ELR (cell line): ENCODE results near the gene NDUFV1.
"Not testable (repeated sequence)": the region's sequence is repeated elsewhere in the genome, so short reads cannot be mapped to it uniquely, and the experiment has no call there.

Source experiments
- DNase-seq: peaks from one replicate; pipeline ENCODE4 v3.0.0-alpha.2; 2015; ENCODE audit warnings: low read depth

NDUFV1 gene

DNA sequence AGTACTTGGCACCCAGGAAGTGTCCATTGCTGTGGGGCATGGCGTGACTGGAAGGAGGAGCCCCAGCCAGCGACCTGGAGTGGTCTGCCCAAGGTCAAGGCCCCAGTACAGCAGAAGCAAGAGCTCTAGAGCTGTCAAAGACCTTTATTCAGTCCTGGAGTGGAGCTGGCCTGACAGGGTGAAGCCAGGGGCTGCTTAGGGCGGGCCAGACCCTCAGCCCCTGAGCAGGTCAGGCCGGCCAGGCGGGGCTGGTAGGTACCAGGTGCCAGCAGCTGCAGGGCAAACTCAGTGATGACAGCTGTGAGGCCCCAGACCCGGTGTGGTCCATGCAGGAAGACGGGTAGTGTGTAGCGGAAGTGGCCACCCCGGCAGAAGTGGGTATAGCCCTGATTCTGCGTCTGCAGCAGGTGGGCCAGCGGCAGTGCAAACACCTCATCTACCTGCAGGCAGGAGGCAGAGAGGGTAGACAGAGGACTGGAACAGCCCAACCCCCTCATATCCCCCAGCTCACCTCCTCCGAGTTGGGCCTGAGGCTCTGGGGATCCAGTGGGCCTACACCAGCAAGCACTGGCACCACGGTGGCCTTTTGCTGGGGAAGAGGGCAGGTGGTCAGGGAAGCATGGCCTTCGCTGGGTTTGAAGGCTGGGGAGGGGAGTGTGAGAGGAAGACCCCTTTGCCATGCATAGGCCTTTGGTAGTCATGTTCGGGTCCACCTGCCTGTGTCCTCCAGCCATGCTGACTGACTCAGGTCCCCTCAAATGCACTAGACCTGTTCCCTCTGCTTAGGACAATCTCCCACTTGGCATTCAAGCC lies 21.3 kb downstream of the NDUFV1 start:
- DNase-seq = no peak

DNA sequence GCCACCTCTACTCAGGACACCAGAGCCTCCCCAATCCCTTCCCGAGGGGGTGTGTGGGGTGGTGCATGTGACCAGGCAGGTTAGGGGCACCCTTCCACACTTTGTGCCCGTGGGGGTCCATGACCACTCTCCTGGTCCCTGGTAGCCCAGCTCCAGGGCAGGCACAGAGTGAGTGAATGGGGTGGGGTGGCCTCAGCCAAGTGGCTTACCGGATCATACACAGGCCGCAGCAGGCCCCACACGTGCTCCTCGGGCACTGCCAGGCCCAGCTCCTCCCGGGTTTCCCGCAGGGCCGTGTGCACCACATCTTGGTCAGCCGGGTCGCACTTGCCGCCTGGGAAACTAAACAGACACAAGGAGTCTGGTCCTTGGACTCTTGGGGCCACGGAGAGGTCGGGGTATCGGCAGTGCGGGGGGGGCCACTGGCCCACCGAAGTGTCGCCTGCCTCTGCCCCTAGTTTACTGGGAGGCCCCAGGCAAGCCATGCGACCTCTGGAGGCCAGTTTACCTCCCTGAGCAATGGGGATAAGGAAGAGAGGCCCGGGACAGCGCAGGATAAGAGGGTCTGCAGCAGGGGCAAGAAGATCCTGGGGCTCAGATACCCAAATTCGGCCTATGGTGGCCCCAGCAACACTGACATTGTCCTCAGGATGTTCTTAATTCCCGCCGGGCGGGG lies 22.1 kb downstream of the NDUFV1 start:
- no peak for DNase-seq

DNA sequence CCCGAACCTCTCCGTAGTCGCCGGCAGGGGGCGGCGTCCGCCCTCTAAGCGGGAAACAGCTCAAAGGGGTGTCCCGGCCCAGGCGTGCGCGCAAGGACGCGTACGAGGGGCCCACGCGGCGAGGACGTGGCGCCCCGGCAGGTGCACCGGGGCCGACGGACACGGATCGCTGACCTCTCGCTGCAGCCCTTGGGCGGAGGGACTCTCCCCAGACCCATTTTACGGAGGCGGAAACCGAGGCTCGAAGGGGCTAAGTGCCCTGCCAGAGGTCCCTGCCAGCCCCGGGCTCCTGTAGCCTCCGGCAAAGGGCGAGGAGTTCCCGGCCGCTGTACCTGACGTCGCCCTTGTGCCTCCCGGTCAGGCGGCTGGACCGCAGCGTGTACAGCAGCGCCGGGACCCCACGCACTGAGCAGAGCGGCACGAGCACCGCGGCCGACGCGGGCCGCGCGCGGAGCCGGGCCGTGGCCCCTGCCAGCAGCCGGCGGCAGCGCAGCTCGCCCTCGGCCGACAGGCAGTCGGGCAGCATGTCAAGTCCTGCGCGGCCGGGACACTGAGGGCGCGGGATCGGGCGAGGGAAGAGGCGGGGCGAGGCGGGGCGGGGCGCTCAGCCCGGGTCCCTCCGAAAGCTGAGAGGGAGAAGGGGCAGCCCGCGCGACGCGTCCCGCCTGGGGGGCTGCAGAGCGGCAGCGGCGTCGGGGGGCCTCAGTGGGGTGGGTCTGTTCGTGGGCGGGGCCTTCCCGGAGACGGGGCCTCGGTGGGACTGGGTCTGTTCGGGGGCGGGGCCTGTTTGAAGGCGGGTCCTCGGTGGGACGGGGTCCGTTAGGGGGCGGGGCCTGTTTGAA lies 22.9 kb downstream of the NDUFV1 start, which contains the start of gene NUDT8:
TSS of gene NUDT8 (minus strand) at position 552 of the 842 bp plus-strand sequence. CDS start at position 526, 26 bp downstream.
- DNase-seq = peak; percentile 84

DNA sequence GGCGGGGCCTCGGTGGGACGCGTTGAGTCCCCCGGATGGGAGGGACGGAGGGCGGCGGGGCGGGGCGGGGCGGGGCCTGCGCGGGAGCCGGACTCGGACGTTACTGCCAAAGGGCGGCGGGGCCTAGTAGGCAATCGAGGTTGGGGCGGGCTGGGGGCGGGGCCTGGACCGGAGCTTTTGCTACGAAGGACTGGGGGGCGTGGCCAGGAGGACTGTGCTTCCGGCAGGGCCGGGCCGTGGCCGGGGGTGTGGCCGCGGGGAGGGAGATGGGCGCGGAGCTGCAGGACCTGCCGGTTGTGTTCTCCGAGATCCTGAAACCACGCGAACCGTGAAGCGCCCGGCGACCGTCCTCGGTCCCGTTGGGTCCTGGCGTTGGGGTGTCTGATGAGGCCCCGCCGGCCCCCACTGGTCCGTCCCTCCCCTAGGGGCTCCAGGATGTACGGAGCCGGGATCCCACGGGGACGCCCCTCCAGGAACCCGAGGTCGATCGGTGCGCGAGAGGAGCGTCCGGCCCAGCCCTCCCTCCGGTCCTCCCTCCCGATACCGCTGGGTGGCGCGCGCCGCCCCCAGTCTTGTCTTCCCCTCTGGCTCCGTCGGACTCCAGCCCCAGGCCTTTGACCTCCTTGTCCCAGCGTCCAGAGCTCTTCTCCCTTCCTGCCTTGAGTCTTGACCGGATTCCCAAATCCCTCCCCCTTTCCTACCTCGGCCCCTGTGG lies 23.6 kb downstream of the NDUFV1 start:
- peak; percentile 98 for DNase-seq

DNA sequence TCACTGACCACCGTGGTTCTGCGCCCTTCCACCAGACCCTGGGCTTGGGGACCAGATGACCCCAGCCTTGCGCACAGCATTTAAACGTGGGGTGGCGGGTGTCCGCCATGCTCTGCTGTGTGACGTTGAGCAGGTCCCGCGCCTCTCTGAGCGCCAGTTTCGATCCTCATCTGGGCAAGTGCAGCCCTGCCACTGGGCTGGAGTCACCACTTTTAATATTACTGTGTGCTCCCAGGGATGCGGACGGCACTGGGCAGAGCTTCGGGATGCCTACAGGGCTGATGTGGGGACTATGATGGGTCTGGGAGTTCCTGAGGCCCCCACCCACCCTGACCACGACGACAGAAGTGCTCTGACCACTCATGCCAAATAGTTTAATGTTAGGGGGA lies 24.2 kb downstream of the NDUFV1 start:
- no peak for DNase-seq

DNA sequence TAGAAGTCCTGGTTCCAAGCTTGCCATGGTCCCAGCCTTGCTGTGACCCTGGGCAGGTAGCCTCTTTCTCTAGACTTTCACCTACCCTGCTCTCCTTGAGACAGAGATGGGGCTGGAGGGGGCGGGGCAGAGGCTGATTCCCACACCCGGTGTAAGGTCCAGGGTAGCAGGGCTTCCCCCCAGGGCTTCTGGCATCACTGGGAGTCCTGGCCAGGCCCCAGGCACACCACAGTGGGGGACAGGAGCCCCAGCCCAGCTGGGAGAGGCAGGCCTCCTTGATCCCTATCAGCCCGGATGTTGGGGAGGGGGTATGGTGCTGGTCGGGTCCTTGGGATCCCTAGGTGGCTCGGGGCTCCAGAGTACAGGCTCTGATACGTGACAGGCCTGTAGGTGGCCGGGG lies 24.7 kb downstream of the NDUFV1 start:
- DNase-seq = no peak

DNA sequence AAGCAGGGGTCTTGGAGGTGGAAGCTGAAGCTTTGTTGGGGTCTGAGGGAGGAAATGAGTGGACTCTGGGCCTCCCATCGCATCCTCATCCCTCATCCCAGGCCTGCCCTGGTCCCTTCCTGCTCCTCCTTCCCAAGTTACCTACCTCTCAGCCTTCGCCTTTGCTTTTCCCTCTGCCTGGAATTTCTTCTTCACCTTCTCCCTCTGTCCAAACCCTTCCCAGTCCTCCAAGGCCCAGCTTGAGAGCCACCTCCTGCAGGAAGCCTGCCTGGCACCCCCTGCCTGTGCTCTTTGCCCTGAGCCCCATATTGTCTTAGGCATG lies 25.1 kb downstream of the NDUFV1 start:
- DNase-seq = no peak

DNA sequence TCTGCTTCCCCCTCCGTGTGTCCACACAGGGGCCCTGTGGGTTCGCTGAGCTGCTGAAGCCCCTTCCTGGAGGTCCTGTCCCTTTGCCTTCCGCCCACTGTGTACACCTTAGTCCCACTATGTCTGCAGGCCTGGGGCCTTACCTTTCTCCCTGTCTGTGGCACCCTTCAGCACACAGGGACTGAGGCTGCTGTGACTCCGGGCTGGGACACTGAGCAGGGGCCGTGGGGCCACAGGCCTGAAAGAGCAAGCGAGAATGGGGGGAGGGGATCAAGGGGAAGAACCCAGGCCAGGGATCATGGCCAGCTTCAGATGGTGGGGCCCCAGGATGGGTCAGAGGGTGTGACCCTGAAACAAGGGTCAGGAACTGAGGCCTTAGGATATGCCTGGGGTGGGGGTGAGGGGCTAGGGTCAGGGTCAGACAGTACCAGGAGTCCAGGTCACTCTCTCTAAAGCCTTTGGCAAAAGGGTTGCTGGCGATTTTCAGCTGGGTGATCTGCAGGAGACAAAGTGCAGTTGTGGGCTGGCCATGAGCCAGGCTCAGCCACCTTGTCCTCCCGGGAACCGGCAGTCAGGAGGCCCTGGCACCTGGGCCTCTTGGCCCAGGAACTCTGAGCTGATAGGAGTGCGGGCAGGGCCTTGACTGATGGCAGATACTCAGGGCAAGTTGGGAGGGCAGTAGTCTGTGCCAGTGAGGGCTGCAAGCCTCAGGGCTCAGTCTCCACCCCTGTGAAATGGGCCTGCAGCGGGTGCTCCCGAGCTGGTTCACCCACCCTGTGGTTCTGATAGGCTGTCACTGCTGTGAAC lies 25.6 kb downstream of the NDUFV1 start:
- DNase-seq = no peak

DNA sequence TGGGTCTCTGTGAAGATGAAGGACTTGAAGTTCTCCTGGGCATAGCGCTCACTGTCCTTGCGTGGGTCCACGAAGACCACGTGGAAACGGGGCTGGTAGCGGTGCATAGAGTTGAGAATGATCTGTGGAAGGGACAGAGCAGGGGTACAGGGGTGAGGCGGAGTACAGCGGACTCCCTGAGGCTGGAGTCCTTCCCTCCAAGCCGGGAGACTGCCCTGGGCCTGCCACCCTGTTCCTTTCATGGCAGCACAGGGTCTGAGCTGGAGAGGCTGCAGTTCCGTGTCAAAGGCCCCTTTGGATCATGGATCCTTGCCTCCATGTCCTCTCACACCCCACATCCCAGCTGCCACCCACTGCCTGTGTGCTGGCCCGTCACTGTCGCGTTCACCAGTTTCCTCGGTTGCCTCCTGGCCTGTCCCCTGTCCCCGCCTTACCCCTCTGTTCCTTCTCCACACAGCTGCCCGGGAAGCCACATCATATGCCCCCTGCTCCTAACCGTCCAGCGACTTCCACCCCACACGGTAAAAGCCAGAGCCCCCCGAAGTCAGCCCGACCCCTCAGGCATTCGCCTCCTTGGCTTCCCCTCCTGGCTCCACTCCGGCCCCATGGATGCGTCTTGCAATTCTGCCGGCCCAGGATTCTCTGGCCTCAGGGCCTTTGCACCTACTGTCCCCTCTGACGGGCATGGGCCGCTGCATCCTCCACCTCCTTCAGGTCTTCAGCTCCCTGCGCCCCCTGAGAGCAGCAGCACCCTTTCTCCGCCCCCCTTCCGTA lies 26.4 kb downstream of the NDUFV1 start:
- DNase-seq = no peak

DNA sequence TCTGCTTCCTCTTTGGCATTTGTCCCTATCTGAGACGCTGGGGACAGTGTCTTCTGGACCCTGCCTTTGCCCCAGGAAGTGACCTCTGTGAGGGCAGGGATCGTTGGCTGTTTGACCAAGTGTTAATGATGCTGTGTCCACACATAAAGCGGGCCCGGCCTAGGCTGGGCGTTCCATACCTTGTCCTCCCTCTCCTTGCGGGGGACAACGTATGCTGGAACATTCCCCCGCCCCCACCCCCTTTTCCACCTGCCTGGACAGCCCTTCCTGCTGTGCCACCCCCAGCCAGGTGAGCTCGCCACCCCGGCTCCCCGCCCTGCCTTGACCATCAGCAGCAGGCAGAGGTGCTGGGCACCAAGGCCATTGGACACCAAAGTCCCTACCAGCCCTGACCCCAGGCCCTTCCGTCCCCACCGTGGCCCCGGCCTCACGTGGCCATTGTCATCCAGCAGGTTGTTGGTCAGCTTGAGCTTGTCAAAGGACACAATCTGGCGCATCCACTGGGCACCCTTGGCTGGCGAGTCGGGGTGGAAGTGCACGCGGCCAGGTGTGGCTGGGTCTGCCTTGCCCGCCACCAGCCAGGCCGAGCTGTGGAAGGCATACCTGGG lies 27.1 kb downstream of the NDUFV1 start:
- DNase-seq = no peak

DNA sequence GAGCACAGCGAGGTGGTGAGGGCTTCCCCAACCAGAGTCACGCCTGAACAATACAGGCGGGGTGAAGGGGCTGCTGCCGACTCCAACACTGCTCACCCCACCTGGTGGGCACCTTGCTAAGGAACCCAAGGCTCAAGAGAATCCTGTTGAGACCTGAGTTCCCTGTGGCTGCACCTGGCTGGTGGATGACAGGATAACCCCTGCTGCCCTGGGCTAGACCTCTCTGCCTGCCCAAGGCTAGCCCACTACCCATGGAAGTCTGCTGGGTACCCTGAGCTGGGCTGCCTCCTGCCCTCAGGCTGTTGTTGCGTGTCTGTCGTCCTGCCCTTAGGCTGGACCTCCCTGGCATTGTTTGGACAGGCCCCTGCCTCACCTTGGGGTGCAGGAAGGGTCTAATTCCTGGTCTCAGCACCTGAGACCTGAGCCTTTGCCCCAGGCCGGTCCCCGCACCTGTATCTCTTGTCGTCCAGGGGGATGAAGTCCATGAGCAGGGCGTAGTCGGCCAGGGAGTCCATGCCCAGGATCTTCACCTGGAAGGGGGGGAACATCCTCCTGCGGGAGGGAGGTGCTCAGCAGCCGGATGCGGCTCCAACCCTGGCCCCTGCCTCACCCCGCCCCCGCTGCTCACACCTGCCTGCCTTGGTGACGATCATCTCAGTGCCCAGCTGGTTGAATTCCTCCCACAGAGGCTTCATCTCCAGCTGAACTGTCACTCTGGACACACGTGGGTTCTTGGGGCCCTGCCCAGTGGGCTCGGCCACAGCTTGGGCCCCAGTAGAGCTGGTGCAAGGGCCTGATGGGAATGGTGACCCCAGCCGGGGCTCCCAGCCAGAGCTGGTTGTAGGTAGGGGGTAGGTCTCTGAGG lies 27.9 kb downstream of the NDUFV1 start:
- no peak for DNase-seq

DNA sequence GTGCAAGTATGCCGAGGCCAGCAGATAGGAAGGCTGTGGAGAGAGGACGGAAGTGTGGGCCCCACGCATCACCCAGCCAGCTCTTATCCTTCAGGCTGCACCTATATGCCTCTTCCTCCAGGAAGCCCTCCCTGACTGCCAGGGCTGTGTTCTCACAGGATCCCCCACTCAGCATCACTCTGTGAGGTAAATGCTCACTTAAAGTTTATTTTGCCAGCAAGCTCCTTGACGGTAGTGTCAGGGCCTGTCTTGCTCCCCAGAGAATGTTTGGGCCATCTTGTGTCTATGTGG lies 28.4 kb downstream of the NDUFV1 start:
- no peak for DNase-seq

DNA sequence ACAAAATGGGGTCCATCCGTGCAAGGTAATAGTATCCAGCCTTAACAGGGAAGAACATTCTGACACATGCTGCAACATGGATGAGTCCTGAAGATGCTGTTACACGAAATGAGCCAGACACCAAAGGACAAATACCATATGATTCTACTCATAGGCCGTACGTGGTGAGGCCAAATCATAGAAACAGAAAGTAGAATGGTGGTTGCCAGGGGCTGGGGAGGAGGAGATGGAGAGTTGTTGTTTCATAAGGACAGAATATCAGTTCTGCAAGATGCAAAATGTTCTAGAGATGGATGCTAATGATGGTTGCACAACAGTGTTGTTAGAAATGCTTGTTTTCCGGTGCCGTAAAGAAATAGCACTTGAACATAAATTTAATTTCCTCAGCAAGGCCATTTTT lies 30.2 kb downstream of the NDUFV1 start:
- DNase-seq = no peak

DNA sequence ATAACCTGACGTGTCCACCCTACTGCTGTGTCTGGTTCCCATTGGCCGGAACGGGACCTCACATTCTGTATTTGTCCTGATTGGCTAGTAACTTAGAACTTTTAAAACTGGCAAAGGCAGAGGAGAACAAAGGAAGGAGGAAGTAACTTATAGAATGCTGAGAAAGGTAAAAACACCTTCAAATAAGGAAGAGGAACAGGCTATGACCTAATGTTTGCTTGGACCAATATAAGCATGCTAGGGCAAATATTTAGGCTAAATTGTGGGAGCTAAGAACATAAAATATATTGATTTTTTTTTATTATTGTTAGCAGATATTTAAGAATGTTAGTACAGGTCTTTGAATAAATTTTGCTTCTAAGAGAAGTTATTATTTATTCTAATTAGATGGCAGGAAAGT lies 30.7 kb downstream of the NDUFV1 start:
- DNase-seq = not testable (repeated sequence)

DNA sequence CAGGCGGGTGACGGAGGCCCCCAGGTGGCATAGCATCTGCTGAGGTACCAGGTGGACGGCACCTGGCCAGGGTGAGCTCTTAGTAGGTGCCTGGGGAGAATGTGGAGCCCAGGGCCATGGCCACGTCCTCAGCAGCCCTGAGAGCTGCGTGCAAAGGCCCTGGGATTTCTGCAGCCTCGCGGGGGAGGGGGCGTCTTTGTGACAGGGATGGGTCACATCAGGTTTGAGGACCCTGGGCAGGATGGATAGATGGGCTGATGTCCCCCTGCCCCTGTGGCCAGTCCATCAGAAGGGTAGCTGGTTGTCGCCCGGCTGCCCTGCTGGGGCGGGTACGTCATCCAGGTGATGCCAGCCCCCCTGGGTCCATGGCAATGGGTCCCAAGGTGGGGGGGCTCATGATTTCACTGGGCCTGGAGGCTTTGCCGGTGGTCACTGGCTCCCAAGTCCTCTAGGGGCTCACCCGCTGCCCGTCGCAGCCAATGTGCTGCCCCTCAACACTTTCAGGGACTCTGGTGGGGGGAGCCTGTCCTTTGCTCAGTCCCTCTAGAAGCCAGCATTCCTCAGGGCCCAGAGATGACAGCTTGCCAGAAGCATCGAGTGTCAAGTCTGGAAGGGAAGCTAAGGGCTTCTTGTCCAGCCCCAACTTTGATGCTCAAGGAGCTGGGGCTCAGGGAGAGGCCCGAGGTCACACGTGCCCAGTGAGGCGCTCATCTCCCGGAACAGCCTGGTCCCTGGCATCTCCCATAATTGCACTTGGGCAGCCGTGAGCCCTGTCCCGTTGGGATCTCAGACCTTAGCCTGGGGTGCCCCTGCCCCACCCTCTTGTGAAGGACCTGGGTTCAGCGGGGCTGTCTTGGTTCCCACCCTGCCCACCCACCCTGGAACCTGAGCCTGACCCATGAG lies 32.0 kb downstream of the NDUFV1 start:
- DNase-seq = no peak

DNA sequence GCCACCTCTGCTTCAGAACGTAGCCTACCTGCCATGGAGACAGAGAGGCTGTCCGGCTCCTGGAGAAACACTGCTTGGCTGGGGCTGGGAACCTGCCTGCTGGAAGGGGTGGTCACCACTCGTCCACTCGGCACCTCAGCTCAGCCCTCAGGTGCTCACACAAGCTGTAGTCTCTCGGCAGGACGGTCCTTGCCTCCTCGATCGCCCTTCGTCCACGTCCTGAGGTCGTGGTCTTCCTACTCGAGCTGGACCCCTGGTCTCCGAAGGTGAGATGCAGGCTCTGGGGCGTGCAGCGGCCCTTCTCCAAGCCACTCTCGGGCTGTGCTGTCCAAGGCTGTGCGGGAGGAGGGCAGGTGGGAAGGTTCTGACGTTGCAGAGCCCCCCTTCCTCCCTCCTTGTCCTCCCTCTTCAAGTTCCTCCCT lies 32.7 kb downstream of the NDUFV1 start, which contains the start of gene TBX10:
TSS of gene TBX10 (minus strand) at position 326 of the 422 bp plus-strand sequence. CDS start at position 35, 291 bp downstream.
- DNase-seq = no peak

DNA sequence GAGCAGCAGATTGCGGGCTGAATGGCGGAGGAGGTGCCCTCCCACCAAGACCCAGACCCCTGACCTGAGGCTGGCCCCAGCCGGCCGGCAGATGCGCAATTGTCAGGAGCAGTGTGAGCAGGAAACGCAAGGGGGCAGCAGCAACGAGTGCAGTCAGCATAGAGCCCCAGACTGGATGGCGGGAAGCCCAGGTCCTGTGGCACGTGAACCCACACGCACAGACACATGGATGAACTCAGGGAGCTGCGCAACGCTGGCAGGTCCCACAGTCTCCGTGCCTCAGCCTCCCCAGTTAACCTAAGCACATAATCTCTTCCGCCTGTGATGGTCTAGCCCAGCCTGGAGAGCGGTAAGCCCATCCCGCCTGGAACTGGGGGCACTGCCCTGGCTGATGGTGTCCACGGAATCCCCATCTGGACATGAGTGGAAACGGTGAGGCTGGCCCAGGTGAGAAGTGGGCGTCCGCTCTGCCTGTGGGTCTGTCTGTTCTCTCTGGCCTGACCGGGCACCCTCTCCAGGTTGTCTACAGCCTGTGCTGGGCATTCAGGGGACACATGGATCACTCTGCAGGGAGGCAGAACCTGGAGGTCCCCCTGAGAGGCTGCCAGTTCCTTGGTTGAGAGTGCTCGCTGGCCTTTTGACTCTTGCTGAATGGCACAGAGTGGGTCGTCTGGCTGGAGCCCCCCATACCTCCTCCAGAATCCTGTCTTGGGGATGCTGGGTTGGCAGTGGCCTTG lies 33.5 kb downstream of the NDUFV1 start:
- DNase-seq = peak; percentile 60
